SK-N-SH treated with all-trans-retinoic acid at 6 μM for 48 hours (cell line): ENCODE data around the gene SCN11A.

Experiments
- ATAC-seq: fragments of 200-7000 bp; cut with Tn5 transposase; 3 replicates; pipeline ENCODE4 v1.9.1; 2020; ENCODE audit warnings: mild to moderate bottlenecking, moderate library complexity
- ARNTL ChIP-seq: fragments of 450-650 bp; formaldehyde crosslinking; IDR thresholded peaks from 2 replicates; pipeline ENCODE4 v1.5.0; 2020; ENCODE audit warnings: low read depth, mild to moderate bottlenecking, moderate library complexity, borderline replicate concordance
- BACH2 ChIP-seq: fragments of 250-450 bp; sonication (Bioruptor Pico); IDR thresholded peaks from 2 replicates; pipeline ENCODE4 v1.9.0; 2021; ENCODE audit warnings: mild to moderate bottlenecking, borderline replicate concordance
- CREB5 ChIP-seq: fragments of 250-450 bp; sonication (Bioruptor Pico); IDR thresholded peaks from 2 replicates; pipeline ENCODE4 v1.5.1; 2020; ENCODE audit warnings: low read depth, mild to moderate bottlenecking, moderate library complexity
- CSDC2 ChIP-seq: fragments of 250-450 bp; sonication (Bioruptor Pico); IDR thresholded peaks from 2 replicates; pipeline ENCODE4 v1.5.0; 2020; ENCODE audit warnings: mild to moderate bottlenecking, moderate library complexity
- ESRRG ChIP-seq: fragments of 250-450 bp; sonication (Bioruptor Pico); IDR thresholded peaks from 2 replicates; pipeline ENCODE4 v1.6.1; 2021; ENCODE audit warnings: mild to moderate bottlenecking
- GLIS3 ChIP-seq: fragments of 250-450 bp; sonication (Bioruptor Pico); IDR thresholded peaks from 2 replicates; pipeline ENCODE4 v1.5.0; 2020; ENCODE audit warnings: mild to moderate bottlenecking, moderate library complexity
- OSR1 ChIP-seq: fragments of 250-450 bp; sonication (Bioruptor Pico); IDR thresholded peaks from 2 replicates; pipeline ENCODE4 v1.8.0; 2022; ENCODE audit warnings: moderate library complexity, mild to moderate bottlenecking, inconsistent platforms
- PATZ1 ChIP-seq: fragments of 250-450 bp; sonication (Bioruptor Pico); IDR thresholded peaks from 2 replicates; pipeline ENCODE4 v1.8.0; 2020; ENCODE audit warnings: mild to moderate bottlenecking, moderate library complexity, borderline replicate concordance
- POU6F1 ChIP-seq: fragments of 250-450 bp; sonication (Bioruptor Pico); IDR thresholded peaks from 2 replicates; pipeline ENCODE4 v1.8.0; 2021; ENCODE audit warnings: low read depth, mild to moderate bottlenecking, moderate library complexity, borderline replicate concordance
- PPARA ChIP-seq: fragments of 250-450 bp; sonication (Bioruptor Pico); IDR thresholded peaks from 2 replicates; pipeline ENCODE4 v1.5.0; 2020; ENCODE audit warnings: mild to moderate bottlenecking, borderline replicate concordance
- RARB ChIP-seq: fragments of 250-450 bp; sonication (Bioruptor Pico); IDR thresholded peaks from 2 replicates; pipeline ENCODE4 v1.8.0; 2021; ENCODE audit warnings: mild to moderate bottlenecking, moderate library complexity
- SNAI2 ChIP-seq: fragments of 250-450 bp; sonication (Bioruptor Pico); IDR thresholded peaks from 2 replicates; pipeline ENCODE4 v1.5.0; 2020; ENCODE audit warnings: mild to moderate bottlenecking, moderate library complexity
- TCF4 ChIP-seq: fragments of 250-450 bp; sonication (Bioruptor Pico); IDR thresholded peaks from 2 replicates; pipeline ENCODE4 v1.8.0; 2021; ENCODE audit warnings: mild to moderate bottlenecking, moderate library complexity, borderline replicate concordance
- TOX ChIP-seq: fragments of 250-450 bp; sonication (Bioruptor Pico); IDR thresholded peaks from 2 replicates; pipeline ENCODE4 v1.8.0; 2021; ENCODE audit warnings: mild to moderate bottlenecking, moderate library complexity, borderline replicate concordance
- ZC3H10 ChIP-seq: fragments of 250-450 bp; sonication (Bioruptor Pico); IDR thresholded peaks from 2 replicates; pipeline ENCODE4 v1.5.1; 2021; ENCODE audit warnings: mild to moderate bottlenecking, moderate library complexity
- ZFP3 ChIP-seq: fragments of 250-450 bp; sonication (Bioruptor Pico); IDR thresholded peaks from 2 replicates; pipeline ENCODE4 v1.5.0; 2020; ENCODE audit warnings: mild to moderate bottlenecking, moderate library complexity
- ZFP30 ChIP-seq: fragments of 450-650 bp; formaldehyde crosslinking; IDR thresholded peaks from 2 replicates; pipeline ENCODE4 v1.5.0; 2022; ENCODE audit warnings: mild to moderate bottlenecking, moderate library complexity
- ZNF565 ChIP-seq: fragments of 450-650 bp; formaldehyde crosslinking; conservative IDR thresholded peaks from 2 replicates; pipeline ENCODE4 v1.5.0; 2020; ENCODE audit warnings: low read depth, mild to moderate bottlenecking, moderate library complexity
- ZNF70 ChIP-seq: fragments of 450-650 bp; formaldehyde crosslinking; IDR thresholded peaks from 2 replicates; pipeline ENCODE4 v1.5.0; 2020; ENCODE audit warnings: mild to moderate bottlenecking, moderate library complexity
- ZNF8 ChIP-seq: fragments of 450-650 bp; formaldehyde crosslinking; IDR thresholded peaks from 2 replicates; pipeline ENCODE4 v1.5.0; 2020; ENCODE audit warnings: mild to moderate bottlenecking, moderate library complexity
- TF ChIP-seq, protein P1 (sequence below): fragments of 250-450 bp; sonication (Bioruptor Pico); IDR thresholded peaks from 2 replicates; pipeline ENCODE4 v1.5.0; 2020; ENCODE audit warnings: mild to moderate bottlenecking, moderate library complexity

SCN11A gene

GRCh38 chr3:39021029-39021428, 30.7 kb downstream of the SCN11A start (continued):
- no peak for TF ChIP-seq POU6F1
- no peak for TF ChIP-seq GLIS3 (CRISPR knock-in tag)
- no peak for TF ChIP-seq CSDC2 (CRISPR knock-in tag)
- TF ChIP-seq ZNF565 (CRISPR knock-in tag): no peak
- TF ChIP-seq SNAI2 (CRISPR knock-in tag): no peak
- TF ChIP-seq PPARA (CRISPR knock-in tag): no peak
- no peak for TF ChIP-seq CREB5
- TF ChIP-seq PATZ1 (CRISPR knock-in tag): no peak
- no peak for TF ChIP-seq ESRRG (CRISPR knock-in tag)
- TF ChIP-seq ARNTL (CRISPR knock-in tag): no peak
- TF ChIP-seq ZFP30 (CRISPR knock-in tag): no peak
- TF ChIP-seq TCF4: no peak
- no peak for TF ChIP-seq ZFP3 (CRISPR knock-in tag)

GRCh38 chr3:39019299-39019698, 32.4 kb downstream of the SCN11A start:
- no peak for ATAC-seq
- TF ChIP-seq ZNF70 (CRISPR knock-in tag) (no peak), ESRRG (CRISPR knock-in tag) (no peak), OSR1 (no peak), ARNTL (CRISPR knock-in tag) (no peak), TOX (CRISPR knock-in tag) (no peak), ZFP3 (CRISPR knock-in tag) (no peak), BACH2 (CRISPR knock-in tag) (no peak)

- TF ChIP-seq POU6F1 (no peak), SNAI2 (CRISPR knock-in tag) (no peak), ZC3H10 (CRISPR knock-in tag) (no peak), ZFP3 (CRISPR knock-in tag) (no peak), ZFP30 (CRISPR knock-in tag) (no peak), RARB (no peak), CSDC2 (CRISPR knock-in tag) (no peak), ZNF565 (CRISPR knock-in tag) (no peak), OSR1 (no peak), CREB5 (no peak), TCF4 (no peak), BACH2 (CRISPR knock-in tag) (no peak), ZNF8 (CRISPR knock-in tag) (no peak), GLIS3 (CRISPR knock-in tag) (no peak), TOX (CRISPR knock-in tag) (no peak), PPARA (CRISPR knock-in tag) (no peak)
- TF ChIP-seq, protein P1, sequence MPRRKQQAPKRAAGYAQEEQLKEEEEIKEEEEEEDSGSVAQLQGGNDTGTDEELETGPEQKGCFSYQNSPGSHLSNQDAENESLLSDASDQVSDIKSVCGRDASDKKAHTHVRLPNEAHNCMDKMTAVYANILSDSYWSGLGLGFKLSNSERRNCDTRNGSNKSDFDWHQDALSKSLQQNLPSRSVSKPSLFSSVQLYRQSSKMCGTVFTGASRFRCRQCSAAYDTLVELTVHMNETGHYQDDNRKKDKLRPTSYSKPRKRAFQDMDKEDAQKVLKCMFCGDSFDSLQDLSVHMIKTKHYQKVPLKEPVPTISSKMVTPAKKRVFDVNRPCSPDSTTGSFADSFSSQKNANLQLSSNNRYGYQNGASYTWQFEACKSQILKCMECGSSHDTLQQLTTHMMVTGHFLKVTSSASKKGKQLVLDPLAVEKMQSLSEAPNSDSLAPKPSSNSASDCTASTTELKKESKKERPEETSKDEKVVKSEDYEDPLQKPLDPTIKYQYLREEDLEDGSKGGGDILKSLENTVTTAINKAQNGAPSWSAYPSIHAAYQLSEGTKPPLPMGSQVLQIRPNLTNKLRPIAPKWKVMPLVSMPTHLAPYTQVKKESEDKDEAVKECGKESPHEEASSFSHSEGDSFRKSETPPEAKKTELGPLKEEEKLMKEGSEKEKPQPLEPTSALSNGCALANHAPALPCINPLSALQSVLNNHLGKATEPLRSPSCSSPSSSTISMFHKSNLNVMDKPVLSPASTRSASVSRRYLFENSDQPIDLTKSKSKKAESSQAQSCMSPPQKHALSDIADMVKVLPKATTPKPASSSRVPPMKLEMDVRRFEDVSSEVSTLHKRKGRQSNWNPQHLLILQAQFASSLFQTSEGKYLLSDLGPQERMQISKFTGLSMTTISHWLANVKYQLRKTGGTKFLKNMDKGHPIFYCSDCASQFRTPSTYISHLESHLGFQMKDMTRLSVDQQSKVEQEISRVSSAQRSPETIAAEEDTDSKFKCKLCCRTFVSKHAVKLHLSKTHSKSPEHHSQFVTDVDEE: no peak
Measured at GRCh38 chr3:39015418-39015817, 36.3 kb downstream of the SCN11A start.

More at GRCh38 chr3:39015418-39015817, 36.3 kb downstream of the SCN11A start:
- ATAC-seq: no peak
